Measurements from ENCODE around the gene VEZT. TPM values are rescaled to one million over a fixed set of nuclear protein-coding genes. Genes with fewer than 3 reads are reported as not detected.

The VEZT gene
- total RNA-seq, 1 experiment from 2014 or later: 149 TPM

- intact Hi-C loops (cut with micrococcal nuclease; ENCODE audit: unreplicated experiment): no loop called here
- BruUV-seq (replicated peaks): no TSS peak
- no peaks in the 10 kb centered on the region for H3K27me3 Mint-ChIP-seq (ENCODE audit: unreplicated experiment)
- CTCF ChIA-PET: no interaction called here
- H3K4me3 Mint-ChIP-seq (ENCODE audit: low read depth, unreplicated experiment): no peak overlapping the region
- TF ChIP-seq, protein P1, sequence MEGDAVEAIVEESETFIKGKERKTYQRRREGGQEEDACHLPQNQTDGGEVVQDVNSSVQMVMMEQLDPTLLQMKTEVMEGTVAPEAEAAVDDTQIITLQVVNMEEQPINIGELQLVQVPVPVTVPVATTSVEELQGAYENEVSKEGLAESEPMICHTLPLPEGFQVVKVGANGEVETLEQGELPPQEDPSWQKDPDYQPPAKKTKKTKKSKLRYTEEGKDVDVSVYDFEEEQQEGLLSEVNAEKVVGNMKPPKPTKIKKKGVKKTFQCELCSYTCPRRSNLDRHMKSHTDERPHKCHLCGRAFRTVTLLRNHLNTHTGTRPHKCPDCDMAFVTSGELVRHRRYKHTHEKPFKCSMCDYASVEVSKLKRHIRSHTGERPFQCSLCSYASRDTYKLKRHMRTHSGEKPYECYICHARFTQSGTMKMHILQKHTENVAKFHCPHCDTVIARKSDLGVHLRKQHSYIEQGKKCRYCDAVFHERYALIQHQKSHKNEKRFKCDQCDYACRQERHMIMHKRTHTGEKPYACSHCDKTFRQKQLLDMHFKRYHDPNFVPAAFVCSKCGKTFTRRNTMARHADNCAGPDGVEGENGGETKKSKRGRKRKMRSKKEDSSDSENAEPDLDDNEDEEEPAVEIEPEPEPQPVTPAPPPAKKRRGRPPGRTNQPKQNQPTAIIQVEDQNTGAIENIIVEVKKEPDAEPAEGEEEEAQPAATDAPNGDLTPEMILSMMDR (IDR thresholded peaks at IDR 0.05; ENCODE audit: unreplicated experiment): no peak
- H3K9me3 Mint-ChIP-seq (ENCODE audit: low read depth, unreplicated experiment): no peaks in the 10 kb centered on the region
- H3K27ac Mint-ChIP-seq (ENCODE audit: unreplicated experiment): no peak overlapping the region
- H3K4me1 Mint-ChIP-seq (ENCODE audit: low read depth, unreplicated experiment): peaks cover 14% of the 10 kb centered on the region
- DNase-seq: no peak
- H3K36me3 Mint-ChIP-seq (ENCODE audit: insufficient read depth, unreplicated experiment): peaks cover 5% of the 10 kb centered on the region
These were observed 111.1 kb downstream of the VEZT start for GRCh38 chr12:95328708-95329107.

DNA sequence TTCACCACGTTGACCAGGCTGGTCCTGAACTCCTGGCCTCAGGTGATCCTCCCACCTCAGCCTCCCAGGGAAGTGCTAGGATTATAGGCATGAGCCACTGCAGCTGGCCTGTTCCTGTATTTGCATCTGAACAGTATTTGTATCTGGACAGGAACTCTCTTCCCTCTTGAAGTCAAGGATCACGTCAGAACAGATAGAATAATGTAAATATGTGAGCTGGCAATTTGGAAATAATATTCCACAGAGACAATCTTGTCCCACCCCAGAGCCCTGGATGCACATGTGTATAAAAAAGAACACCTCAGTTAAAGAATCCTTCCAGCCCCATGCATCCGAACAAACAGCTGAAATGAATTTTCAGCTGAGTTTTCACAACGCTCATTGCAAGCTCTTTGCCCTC is 118.3 kb downstream of the VEZT start:
- peak overlapping the region; percentile 42 for H3K27ac Mint-ChIP-seq (ENCODE audit: unreplicated experiment)
- H3K4me3 Mint-ChIP-seq (ENCODE audit: low read depth, unreplicated experiment): peak overlapping the region; percentile 11
- H3K36me3 Mint-ChIP-seq (ENCODE audit: insufficient read depth, unreplicated experiment): no peaks in the 10 kb centered on the region
- peaks cover 29% of the 10 kb centered on the region for H3K4me1 Mint-ChIP-seq (ENCODE audit: low read depth, unreplicated experiment)
- no peaks in the 10 kb centered on the region for H3K27me3 Mint-ChIP-seq (ENCODE audit: unreplicated experiment)
- peaks cover under 1% of the 10 kb centered on the region for H3K9me3 Mint-ChIP-seq (ENCODE audit: low read depth, unreplicated experiment)
- CTCF ChIA-PET: interaction anchor here (0.6 to 2.7 kb wide), 9 partner anchors 16 to 690 kb away, joined by 3 to 16 read pairs (median 4); partner anchors contain the start of genes FGD6, NDUFA12 and VEZT
- BruUV-seq (replicated peaks): no TSS peak
- intact Hi-C loops (cut with micrococcal nuclease; ENCODE audit: unreplicated experiment): loop anchor here (1.0 to 10.0 kb wide), 7 partner anchors 119 to 1191 kb away; partner anchors contain the start of genes FGD6, METAP2, PLXNC1 and VEZT
- no peak for DNase-seq
- TF ChIP-seq, protein P1 (IDR thresholded peaks at IDR 0.05; ENCODE audit: unreplicated experiment): no peak

GRCh38 chr12:95336387-95337067 is 118.9 kb downstream of the VEZT start:
- Mint-ChIP-seq H3K4me1 (ENCODE audit: low read depth, unreplicated experiment) (peaks cover 34% of the 10 kb centered on the region), H3K27me3 (ENCODE audit: unreplicated experiment) (no peaks in the 10 kb centered on the region), H3K9me3 (ENCODE audit: low read depth, unreplicated experiment) (peaks cover 3% of the 10 kb centered on the region), H3K27ac (ENCODE audit: unreplicated experiment) (peak overlapping the region; percentile 42), H3K4me3 (ENCODE audit: low read depth, unreplicated experiment) (peak overlapping the region; percentile 11), H3K36me3 (ENCODE audit: insufficient read depth, unreplicated experiment) (no peaks in the 10 kb centered on the region)
- peak; percentile 85 for DNase-seq
- CTCF ChIA-PET: interaction anchor here (0.5 to 2.7 kb wide), 9 partner anchors 17 to 691 kb away, joined by 3 to 16 read pairs (median 4); partner anchors contain the start of genes FGD6, NDUFA12 and VEZT
- BruUV-seq (replicated peaks): no TSS peak
- TF ChIP-seq, protein P1 (IDR thresholded peaks at IDR 0.05; ENCODE audit: unreplicated experiment): peak; percentile 84
- intact Hi-C loops (cut with micrococcal nuclease; ENCODE audit: unreplicated experiment): loop anchor here (1.0 to 10.0 kb wide), 7 partner anchors 119 to 1192 kb away; partner anchors contain the start of genes FGD6, METAP2, PLXNC1 and VEZT

DNA sequence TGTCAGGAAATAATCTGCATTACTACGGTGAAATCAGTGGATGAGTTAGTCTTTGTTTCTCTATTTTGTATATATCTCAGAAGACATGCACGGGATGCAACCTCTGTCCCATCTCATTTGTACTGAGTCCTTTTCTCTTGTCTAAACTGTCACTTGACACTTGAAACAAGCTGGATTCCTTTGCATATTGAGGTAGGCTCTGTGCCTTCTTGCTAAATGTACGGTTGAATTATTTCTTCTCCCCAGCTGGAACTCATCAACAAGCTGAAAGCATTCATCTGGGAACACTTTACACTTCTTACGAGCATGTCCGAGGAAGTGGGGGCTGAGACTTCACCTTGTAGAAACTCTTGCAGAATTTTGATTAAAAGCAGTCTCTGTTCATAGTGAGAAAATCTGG is 119.5 kb downstream of the VEZT start:
- BruUV-seq (replicated peaks): no TSS peak
- H3K4me1 Mint-ChIP-seq (ENCODE audit: low read depth, unreplicated experiment): peaks cover 34% of the 10 kb centered on the region
- H3K36me3 Mint-ChIP-seq (ENCODE audit: insufficient read depth, unreplicated experiment): no peaks in the 10 kb centered on the region
- TF ChIP-seq, protein P1 (IDR thresholded peaks at IDR 0.05; ENCODE audit: unreplicated experiment): no peak
- no peak overlapping the region for H3K4me3 Mint-ChIP-seq (ENCODE audit: low read depth, unreplicated experiment)
- H3K27me3 Mint-ChIP-seq (ENCODE audit: unreplicated experiment): no peaks in the 10 kb centered on the region
- CTCF ChIA-PET: interaction anchor here (0.5 to 2.7 kb wide), 3 partner anchors 17 to 220 kb away, joined by 3 to 16 read pairs (median 4); no protein-coding TSS in a partner anchor
- intact Hi-C loops (cut with micrococcal nuclease; ENCODE audit: unreplicated experiment): loop anchor here (5.0 to 10.0 kb wide), 6 partner anchors 120 to 1192 kb away; partner anchors contain the start of genes FGD6, METAP2, PLXNC1 and VEZT
- no peak for DNase-seq
- H3K9me3 Mint-ChIP-seq (ENCODE audit: low read depth, unreplicated experiment): peaks cover 3% of the 10 kb centered on the region
- peak overlapping the region; percentile 42 for H3K27ac Mint-ChIP-seq (ENCODE audit: unreplicated experiment)

All from Calu3 (cell line).